Kidney epithelial cell (primary cell): ENCODE results near the gene SHE. TPM values are rescaled to one million over a fixed set of nuclear protein-coding genes. Genes with fewer than 3 reads are reported as not detected.
"Not testable (repeated sequence)": the region's sequence is repeated elsewhere in the genome, so short reads cannot be mapped to it uniquely, and the experiment has no call there.

Experiments used
- DNase-seq: peaks from one replicate; pipeline ENCODE4 v3.0.0-alpha.2; 2010; ENCODE audit warnings: low read depth
- H3K27me3 ChIP-seq: 2 replicates; pipeline ENCODE4 v1.6.0; 2011; ENCODE audit warnings: low read length; ENCODE audit not compliant: control insufficient read depth, insufficient read depth
- H3K36me3 ChIP-seq: 2 replicates; pipeline ENCODE4 v1.5.1; 2011; ENCODE audit warnings: low read length; ENCODE audit not compliant: control insufficient read depth, insufficient read depth
- H3K4me3 ChIP-seq: 2 replicates; pipeline ENCODE4 v1.5.1; 2011; ENCODE audit warnings: low read depth, mild to moderate bottlenecking, control low read depth, low read length
- total RNA-seq: library from RNA; depleted of rRNA; stranded (reverse); fragments of >200 nt; gene quantifications from 2 replicates; pipeline ENCODE4 v1.2.3, GENCODE V29; 2015
- TF ChIP-seq, protein P1 (sequence below): IDR thresholded peaks from 2 replicates; pipeline ENCODE4 v1.5.1; 2011; ENCODE audit warnings: mild to moderate bottlenecking, moderate library complexity, low read length, control low read depth, inconsistent platforms; ENCODE audit not compliant: insufficient read depth, poor library complexity, severe bottlenecking

Gene SHE
- total RNA-seq, 1 donor from 2014 or later, result under 0.01 TPM

DNA sequence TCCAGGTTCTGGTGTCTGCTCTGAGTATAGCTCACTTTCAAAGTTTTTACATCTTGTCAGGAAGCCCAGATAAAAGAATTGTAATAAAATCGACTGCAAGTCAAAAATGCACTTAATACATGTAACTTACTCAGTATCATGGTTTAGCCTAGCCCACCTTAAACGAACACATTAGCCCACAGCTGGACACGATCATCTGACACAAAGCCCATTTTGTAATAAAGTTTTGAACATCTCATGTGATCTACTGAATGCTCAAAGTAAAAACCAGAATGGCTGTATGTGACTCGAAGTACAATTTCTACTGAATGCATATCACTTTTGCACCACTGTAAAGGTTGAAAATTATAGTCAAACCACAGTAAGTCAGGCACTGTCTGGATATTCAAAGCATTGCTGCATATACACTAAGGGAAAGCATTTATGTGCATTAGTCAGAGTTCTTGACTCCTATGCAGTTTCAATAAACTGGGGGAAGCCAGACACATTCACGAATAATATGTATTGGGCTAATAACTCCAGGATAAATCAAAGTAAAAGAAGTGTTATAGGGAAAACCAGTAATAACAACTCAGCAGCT lies 12.4 kb downstream of the SHE start:
- DNase-seq, result no peak
- TF ChIP-seq, protein P1, sequence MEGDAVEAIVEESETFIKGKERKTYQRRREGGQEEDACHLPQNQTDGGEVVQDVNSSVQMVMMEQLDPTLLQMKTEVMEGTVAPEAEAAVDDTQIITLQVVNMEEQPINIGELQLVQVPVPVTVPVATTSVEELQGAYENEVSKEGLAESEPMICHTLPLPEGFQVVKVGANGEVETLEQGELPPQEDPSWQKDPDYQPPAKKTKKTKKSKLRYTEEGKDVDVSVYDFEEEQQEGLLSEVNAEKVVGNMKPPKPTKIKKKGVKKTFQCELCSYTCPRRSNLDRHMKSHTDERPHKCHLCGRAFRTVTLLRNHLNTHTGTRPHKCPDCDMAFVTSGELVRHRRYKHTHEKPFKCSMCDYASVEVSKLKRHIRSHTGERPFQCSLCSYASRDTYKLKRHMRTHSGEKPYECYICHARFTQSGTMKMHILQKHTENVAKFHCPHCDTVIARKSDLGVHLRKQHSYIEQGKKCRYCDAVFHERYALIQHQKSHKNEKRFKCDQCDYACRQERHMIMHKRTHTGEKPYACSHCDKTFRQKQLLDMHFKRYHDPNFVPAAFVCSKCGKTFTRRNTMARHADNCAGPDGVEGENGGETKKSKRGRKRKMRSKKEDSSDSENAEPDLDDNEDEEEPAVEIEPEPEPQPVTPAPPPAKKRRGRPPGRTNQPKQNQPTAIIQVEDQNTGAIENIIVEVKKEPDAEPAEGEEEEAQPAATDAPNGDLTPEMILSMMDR, result no peak
- Histone ChIP-seq H3K36me3 (no peaks in the 10 kb centered on the region), H3K4me3 (no peak overlapping the region), H3K27me3 (peaks cover 16% of the 10 kb centered on the region)

DNA sequence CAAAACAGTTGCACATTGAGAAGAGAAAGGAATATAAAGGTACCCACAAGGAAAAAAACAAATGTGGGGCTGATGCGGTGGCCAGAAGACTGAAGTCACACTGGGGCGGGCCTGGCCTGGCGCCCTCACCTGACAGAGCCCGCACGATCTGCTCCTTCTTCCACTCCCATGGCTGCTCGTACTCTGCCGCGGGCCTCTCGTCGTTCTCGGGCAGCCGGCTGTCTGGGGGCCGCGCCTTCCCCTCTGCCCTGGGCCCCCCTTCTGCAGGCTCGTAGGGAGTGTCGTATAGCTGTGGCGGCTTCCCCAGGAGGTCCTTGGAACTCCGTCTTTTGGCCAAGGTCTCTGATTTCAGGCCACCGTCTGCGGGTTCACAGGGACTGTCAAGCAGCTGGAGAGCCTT lies 13.3 kb downstream of the SHE start:
- H3K36me3 ChIP-seq, result no peaks in the 10 kb centered on the region
- peaks cover 16% of the 10 kb centered on the region for H3K27me3 ChIP-seq
- no peak overlapping the region for H3K4me3 ChIP-seq
- no peak for DNase-seq
- TF ChIP-seq, protein P1, result no peak

DNA sequence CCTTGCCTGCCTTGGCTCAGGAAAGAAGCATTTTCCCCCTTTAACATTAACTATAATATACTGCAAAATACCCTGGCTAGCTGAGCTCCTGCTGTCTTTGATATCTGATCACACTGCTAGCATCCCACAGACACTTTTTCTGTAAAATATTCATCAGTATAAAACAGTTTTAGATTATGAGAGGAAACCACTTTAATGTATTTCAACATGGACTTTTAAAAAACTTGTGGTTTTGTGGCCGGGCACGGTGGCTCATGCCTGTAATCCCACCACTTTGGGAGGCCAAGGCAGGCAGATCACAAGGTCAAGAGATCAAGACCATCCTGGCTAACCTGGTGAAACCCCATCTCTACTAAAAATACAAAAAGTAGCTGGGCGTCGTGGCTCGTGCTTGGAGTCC lies 15.5 kb downstream of the SHE start:
- H3K4me3 ChIP-seq, DNase-seq, H3K36me3 ChIP-seq: not testable (repeated sequence)
- peaks cover 14% of the 10 kb centered on the region for H3K27me3 ChIP-seq

GRCh38 chr1:154485910-154486496 lies 16.2 kb downstream of the SHE start:
- TF ChIP-seq, protein P1, result no peak
- H3K36me3 ChIP-seq, result no peaks in the 10 kb centered on the region
- no peak for DNase-seq
- H3K27me3 ChIP-seq, result peaks cover 12% of the 10 kb centered on the region
- no peak overlapping the region for H3K4me3 ChIP-seq

GRCh38 chr1:154485106-154485505 lies 17.1 kb downstream of the SHE start:
- no peak overlapping the region for H3K4me3 ChIP-seq
- DNase-seq, result no peak
- peaks cover 10% of the 10 kb centered on the region for H3K27me3 ChIP-seq
- TF ChIP-seq, protein P1, result no peak
- no peaks in the 10 kb centered on the region for H3K36me3 ChIP-seq

GRCh38 chr1:154483941-154484803 lies 18.0 kb downstream of the SHE start:
- H3K27me3 ChIP-seq, result peaks cover 7% of the 10 kb centered on the region
- peak; percentile 85 for DNase-seq
- H3K36me3 ChIP-seq, result no peaks in the 10 kb centered on the region
- TF ChIP-seq, protein P1, result no peak
- H3K4me3 ChIP-seq, result no peak overlapping the region
